HuH-7 (cell line): Measurements from ENCODE around the gene DOK7.
A peak's percentile ranks its signal among the peaks of the same experiment; 100 is the strongest.

Experiments used
- DNase-seq: peaks from one replicate; pipeline ENCODE4 v3.0.0; 2011; ENCODE audit warnings: low spot score

The DOK7 gene

DNA sequence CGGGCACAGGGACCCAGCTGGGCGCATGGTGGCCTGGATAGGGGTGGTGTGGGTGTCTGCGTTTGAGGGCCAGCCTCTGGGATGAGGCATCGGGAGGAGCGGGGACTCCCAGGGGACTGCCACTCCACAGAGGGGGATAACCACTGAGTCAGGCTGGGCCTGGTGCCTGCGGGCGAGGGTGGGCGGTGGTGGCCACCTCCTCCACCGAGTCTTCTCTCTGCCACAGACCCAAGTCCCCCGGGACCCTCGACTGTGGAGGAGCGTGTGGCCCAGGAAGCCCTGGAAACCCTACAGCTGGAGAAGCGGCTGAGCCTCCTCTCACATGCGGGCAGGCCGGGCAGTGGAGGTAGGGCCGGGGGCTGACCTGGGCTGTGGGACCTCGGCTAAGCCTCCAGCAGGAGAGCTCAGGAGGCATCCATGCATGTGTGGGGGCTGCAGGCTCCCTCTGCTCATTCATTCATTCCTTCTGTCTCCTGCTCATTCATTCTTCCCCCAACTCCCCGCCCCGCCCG is 26.4 kb downstream of the DOK7 start:
- DNase-seq, result peak; percentile 57

DNA sequence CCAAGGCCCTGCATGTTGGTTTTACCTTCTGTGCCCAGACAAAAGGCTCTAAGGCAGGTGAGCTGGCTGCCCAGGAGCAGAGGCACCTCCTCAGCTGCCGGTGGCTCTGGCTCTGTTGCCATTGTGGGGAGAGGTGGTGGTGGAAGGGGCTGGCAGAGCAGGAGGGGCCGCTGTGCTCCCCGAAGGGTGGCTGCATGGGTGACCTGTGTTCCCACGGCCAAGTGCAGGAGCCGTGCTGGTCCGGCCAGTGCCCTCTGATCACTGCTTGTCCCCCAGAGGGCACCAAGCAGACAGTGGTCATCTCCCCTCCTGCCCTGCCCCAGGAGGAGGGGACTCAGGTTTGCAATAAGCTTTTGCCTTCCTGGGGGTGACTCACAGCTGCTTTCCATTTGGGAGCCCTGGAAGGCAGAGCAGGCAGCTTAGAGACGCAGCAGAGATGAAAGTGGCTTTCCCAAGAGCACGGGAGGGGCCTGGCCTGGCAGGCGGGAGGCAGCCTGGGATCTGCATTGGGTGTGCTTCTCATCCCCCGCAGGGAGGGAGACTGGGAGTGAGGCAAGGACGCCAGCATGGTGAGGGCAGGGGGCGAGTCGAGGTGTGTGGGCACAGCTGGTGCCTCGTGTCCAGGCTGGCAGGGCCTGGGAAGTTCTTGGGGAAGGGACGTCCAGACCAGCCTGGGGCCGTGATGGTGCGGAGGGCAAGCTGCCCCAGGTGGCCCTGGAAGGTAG is 28.7 kb downstream of the DOK7 start:
- DNase-seq, result no peak

DNA sequence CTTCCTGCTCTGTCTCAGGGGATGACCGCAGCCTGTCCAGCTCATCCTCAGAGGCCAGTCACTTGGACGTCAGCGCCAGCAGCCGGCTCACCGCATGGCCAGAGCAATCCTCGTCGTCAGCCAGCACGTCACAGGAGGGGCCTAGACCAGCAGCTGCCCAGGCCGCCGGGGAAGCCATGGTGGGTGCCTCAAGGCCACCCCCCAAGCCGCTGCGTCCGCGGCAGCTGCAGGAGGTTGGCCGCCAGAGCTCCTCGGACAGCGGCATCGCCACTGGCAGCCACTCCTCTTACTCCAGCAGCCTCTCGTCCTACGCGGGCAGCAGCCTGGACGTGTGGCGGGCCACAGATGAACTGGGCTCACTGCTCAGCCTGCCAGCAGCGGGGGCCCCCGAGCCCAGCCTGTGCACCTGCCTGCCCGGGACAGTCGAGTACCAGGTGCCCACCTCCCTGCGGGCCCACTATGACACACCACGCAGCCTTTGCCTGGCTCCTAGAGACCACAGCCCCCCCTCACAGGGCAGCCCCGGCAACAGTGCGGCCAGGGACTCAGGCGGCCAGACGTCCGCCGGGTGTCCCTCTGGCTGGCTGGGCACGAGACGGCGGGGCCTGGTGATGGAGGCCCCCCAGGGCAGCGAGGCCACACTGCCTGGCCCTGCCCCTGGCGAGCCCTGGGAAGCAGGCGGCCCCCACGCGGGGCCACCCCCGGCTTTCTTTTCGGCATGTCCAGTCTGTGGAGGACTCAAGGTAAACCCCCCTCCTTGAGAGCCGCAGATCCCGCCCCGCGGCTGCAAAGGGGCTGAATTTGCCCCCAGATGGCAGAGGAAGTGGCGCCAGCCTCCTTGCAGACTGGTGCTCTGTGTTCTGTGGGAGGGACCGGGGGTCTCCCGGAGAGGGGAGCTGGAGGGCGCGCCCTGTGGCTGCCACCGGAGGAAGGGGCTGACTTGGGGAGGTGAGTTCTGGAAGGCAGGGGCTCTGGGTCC is 29.9 kb downstream of the DOK7 start:
- no peak for DNase-seq

DNA sequence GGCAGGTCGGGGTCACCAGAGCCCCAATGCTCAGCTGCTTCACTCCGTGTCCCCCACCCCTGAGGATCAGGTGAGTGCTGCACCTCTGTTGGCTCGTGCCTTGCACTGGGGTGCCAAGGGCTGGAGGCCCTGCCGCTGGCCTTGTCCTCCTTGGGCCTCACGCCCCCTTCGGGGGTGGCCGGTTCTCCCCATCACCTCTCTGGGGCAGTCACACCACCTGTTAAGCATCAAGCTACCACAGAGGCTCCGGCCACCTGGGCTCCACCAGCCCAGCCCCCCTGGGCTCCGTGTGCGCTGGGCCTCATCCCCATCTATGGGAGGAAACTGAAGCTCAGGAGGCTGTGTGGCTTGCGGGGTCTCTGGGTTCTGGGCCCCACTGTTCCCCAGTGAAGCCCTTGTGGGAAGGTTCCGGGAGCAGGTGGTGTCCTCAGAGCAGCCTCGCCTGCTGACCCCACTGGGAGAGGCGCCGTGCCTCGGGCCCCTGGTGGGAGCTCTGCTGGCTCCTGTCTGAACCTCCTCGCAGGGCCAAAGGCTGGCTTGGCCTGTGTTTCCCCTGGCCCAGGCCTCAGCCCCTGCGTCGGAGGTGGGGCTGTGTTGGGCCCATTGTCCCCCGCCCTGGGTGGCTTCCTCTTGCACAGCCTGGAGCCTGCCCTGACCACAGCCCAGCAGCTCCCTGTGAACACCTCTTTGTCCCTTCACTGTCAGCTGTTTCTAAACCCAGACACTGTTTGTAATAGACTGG is 30.8 kb downstream of the DOK7 start:
- DNase-seq, result no peak

DNA sequence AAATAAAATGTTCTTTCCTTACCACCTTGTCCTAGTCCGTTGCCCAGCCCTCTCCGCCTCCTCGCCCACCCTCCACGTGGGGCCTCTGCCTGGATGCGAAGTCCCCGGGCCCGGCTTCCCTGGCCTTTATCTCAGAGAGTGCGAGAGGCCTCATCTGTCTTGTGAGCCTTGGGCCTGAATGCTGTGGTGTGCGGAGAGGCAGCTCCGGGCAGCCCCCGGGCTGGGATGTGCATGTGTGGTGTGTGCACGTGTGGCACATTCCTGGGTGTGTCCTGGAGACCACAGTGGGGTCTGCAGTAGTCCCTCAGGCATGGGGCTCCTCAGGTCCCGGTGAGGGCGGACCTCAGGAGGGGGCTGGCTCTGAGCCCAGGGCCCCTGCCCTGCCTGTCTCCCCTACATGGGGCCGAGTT is 31.4 kb downstream of the DOK7 start:
- no peak for DNase-seq

DNA sequence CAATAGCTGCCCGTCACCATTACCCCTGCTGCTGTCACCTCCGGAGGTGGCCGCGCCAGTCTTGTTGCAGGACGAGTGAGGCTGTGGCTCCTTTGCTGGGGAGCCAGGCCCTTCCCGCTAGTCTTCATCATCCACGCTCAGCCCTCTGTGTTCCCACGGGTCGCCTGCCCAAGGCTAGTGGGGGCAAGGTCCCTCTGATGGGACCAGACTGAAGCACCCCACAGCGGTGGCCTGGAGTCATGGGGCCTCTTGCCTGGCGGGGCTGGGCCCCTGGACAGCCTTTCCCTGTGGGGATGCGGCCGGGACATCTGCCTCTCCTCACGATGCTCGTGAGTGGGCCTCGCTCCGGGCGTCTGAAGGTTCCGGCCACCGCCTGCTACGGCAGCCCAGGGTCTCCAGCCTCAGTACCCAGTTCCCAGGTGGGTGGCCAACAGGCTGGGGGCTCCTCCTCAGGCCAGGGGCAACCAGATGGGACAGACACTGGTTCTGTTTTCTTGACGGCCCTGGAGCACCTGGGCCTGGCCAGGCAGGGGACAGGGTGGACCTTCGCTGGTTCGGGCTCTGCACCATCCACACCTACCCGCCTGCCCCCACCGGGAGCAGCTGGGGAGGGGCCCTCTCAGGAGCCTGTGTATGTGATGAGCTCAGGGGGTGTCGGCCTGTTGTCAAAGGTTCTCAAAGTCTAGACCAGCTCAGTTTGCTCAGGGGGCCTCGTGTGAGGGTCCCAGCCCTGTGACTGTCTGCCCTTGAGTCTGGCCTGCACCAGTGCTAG is 32.3 kb downstream of the DOK7 start:
- DNase-seq, result no peak

DNA sequence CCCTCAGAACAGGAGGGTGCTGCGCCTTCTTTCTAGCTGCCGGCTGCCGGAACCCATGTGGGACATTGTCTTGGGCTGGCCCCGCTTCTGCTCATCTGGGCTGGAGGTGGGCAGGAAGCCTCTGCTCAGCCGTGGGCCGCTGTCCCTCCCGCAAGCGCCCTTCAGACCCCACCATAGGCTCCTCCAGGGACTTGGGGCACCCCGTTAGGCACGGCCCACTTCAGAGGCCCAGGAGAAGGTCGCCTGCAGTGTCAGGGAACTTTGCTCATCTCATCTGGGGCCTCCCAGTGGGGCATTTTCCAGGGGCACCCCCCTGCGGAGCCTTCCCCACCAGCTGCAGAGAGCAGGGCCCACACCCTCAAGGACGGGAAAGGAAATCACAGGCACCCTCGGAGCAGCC is 32.9 kb downstream of the DOK7 start:
- DNase-seq, result no peak

DNA sequence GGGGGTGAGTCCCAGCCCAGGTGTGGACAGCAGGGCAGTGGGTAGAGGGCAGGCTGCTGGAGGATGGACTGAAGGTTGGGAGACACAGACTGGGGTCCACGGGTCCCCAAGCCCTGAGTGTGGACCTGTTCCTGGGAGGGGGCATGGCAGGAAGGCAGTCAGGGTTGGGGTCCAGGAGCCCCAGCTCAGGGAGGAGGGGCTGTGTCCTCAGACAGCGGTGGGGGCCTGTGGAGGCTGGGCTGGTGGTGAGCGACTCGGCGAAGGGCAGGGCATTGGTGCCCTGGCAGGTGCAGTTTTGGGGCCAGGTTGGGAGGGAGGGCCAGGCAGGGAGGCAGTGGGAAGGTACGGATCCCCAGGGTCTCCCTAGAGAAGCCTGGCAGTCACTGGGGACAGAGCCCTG is 34.0 kb downstream of the DOK7 start:
- DNase-seq, result no peak

DNA sequence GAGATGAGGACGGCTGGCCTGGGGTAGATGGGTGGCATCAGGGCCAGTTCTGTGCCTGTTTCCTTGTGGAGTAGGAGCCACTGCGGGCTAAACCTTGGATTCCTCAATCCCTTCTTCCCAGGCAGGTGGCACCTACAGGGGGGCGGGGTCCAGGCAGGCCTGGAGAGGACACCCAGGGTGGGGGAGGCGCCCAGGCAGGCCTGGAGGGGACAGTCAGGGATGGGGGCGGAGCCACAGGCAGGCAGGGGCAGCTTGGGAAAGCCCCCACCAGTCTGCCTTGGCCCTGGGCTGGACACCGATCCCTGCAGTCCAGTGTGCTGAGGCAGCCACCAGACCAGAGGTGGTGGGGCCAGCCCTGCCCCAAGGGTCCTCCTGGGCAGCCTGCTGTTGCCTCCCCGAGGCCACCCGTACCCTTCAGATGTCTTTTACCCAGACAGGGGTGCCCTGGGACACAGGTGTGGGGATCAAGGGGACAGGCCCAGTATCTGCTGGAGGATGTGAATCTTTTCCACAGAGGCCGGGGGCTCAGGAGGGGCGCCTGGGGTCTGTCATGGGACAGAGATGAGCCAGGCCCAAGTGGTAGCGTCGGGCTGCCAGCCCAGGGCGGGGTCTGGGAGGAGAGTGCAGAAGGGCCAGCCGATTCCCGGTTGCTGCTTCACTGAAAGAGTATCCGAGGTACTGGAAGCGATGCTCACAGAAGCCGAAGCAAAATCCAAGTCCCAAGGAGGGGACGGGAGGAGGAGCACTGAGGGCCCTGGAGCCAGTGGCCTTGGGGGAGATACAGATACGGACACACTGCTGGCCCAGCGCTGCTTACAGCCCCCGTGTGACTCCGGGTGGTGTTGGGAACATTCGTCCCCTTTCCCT is 34.6 kb downstream of the DOK7 start:
- DNase-seq, result no peak

DNA sequence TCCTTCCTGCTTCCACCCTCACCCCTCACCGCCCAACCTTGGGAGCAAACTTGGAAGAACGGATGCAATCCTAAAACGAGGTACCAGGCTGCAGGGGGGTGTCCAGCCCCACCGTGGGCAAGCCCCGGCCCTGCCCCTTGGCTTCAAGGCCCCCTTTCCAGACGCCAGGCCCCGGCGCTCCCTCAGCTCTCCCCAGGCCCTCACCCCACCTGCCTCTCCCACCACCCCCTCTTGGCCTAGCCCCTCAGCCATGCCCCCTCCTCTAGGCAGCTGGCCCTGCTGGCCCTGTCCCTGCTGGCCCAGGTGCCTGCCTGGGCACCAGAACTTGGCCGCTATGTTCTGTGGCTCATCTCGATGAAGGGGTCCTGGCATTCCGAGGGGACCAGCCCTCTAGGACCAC is 35.3 kb downstream of the DOK7 start:
- DNase-seq, result no peak

DNA sequence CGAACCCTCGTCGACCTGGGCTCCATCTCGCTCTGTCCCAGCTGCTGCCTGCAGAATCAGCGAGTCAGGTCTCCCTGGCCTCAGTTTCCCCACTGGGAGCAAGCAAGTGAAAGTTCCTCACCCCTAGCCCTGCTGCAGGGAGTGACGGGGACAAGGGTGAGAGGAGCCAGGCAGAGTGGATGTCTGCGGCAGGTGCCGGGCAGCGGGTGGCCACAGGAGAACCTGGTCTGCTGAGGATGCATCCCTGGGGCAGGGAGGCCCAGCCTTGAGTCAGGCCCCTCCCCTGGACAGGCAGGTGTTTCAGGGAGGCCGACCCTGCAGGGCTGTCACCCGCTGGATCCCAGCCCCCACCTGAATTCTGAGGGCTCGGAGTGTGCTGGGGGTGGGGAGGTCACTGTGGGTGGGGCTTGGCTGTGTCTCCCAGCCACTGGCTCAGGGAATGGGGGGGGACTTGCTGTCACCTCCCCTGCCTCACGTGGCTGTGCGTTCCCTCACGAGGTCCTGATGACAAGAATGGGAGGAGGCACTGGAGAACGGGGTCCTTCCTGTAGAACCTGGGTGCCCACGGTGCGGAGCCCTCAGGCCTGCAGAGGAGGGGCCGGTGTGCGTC is 35.9 kb downstream of the DOK7 start:
- DNase-seq, result no peak

DNA sequence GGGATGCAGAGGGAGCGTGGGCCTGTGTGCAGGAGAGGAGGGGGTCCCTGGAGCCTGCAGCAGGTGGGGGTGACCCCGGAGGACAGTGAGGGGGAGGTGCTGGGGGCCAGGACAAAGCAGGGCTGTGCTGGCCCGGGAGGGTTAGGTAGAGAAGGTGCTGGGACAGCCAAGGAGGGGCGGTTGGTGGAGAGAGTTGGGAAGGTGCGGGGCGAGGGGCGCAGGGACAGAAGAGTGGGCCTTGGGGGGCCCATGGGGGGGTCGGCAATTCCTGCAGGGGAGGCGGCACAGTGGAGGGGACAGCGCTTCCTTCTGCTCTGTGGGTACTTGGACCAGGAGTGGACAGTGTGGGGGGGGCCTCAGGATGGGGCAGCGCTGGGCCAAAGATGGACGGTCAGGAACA is 36.6 kb downstream of the DOK7 start:
- no peak for DNase-seq

DNA sequence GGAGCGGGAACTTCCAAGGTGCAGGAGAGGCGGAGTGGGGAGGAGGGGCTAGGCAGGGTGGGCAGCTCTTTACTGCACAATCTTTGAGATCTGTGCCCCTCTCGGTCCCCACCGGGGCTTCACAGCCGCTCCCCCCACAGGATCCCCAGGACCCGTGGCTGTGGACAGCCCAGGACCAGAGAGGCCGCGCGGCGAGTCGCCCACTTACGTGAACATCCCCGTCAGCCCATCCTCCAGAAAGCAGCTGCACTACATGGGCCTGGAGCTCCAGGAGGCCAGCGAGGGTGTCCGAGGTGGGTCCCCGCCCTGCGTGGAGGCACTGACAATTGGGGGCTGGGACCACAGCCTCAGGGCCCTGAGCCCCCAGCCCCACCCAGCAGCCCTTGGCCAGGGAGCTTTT is 37.0 kb downstream of the DOK7 start:
- DNase-seq, result no peak

DNA sequence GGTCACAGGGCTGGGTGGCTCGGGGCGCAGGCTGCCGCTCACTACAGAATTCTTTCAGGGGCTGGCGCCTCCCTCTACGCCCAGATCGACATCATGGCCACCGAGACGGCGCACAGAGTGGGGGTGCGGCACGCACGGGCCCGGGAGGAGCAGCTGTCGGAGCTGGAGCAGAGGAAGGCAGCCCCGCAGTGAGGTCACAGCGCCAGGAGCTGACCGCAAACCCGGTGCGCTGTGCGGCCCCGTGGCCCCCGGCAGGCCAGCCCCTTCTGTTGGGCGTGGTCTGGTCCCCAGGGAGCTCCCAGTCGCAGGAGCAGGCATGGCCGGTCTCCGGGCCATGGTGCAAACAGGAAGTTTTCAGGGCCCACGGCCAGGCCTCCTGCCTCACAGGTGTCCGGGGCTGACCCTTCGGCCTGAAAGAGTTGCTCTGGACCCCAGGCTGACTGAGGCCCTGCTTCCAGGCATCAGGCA is 37.6 kb downstream of the DOK7 start:
- DNase-seq, result no peak

DNA sequence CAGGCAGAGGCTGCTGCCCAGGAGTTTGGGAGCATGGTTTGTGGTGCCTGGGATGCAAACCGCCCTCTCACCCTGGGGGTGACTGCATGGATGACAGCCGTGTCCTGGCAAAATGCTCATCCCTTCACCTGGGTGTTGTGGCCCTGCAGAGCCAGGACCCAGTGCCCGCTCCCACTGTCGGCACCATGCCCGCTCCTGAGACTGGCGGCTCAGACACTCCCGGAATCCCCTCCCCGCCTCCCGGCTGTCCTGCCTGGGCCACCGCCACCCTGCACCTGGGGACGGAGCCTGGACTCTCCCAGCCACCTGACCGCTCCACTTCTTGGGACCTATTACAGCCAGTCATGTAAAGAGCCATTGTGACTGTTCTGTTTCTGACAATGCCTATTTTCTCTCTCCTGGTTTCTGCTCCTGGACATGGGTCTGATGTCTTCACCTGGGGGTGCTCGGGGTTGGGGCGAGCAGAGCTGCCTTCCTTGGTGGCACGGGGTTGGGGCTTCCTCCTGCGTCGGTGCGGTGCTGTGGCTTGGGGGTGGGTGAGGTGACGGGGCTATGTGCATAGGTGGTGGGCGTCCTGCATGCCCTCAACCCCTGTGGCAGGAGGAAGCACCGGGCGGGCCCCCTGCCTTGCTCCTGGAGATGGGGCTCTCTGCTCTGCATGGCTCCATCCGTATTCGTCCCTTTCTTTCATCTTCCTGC is 38.2 kb downstream of the DOK7 start:
- no peak for DNase-seq

DNA sequence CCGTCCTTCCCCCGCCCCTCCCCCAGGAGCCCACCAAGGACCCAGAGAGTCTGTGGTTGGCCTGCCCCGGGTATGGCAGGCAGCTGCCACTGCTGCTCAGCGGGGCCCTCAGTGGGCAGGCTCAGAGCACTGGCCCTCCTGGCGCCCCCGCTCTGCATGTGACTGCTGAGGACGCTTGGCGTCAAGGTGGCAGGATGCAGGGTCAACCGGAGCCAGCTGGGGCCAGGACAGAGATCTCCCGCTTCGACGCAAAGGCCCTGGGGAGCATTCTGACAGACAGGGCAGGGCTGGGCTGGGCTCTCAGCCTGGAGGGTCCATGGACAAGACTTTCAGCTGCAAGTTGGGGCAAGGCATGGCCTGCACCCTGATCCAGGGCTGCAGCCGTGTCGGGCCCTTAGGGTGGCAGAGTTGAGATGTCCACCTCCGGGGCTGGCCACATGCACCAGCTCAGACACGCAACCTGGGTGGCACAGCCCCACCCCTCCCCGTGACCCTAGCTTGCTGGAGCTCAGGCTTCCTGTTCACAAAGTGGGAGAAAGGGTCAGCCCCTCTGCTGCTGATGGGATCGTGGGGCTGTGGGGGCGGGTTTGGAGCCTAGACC is 38.8 kb downstream of the DOK7 start:
- DNase-seq, result no peak

DNA sequence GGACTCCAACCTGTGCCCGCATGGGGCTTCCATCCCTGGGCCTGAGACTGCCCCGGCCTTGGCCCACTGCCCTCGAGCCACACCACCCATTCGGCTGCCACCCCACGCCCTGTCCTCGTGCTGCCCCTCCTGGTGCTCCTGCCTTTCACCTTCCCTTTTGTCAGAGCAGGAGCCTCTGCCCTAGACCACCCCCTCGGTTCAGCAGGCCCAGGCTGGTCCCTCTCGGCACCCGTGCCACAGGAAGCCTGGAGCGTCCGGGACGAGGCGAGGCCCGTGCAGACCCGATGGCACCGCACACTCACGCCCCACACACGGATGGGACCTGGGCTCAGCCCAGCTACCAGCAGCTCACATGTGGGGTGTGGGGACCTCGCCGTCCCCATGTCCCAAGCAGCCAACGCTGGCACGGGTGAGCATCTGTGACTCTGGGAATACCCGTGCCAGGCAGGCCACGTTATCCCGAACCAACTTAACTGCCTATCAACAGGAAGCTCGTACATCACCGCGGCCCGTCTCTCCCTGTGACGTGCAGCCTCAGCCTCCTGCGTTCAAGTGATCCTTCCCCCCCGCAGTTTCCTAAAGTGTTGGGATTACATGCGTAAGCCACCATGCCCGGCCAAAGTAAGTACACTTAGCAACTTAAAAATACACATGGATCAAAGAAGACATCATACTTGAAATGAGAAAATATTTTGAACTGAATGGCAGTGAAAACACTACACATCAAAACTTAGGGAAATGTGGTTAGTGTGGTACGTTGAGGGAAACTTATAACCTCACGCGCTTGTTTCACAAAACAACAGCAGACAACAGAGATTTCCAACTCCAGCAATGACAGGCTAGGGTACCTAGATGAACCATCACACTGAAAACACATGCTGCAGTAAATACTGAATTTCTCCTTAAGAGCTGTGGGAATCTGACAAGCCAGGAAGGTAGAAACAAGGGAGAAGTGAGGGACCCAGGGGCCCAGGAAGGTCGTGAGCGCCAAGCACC is 40.1 kb downstream of the DOK7 start:
- DNase-seq, result no peak

DNA sequence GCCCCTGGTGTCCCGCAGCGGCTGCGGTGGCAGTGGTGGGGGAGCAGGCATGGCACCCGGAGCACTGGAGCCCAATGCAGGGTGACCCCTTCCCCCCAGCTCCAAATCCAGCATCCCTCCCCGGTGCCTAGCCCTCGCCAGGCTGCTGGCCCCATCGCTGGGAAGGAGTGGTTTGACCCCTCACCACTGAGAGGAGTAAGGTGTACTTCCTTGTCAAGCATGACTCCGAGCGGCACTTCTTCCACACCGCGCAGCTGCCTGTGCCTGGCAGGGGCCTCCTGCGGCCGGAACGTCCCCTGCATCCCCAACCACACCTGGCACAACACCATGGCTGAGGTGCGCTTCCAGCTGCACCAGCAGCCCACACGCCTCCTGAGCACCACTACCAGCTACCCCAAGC is 42.1 kb downstream of the DOK7 start:
- DNase-seq, result no peak
